ENCODE measurements around the gene ATP11C.

DNA sequence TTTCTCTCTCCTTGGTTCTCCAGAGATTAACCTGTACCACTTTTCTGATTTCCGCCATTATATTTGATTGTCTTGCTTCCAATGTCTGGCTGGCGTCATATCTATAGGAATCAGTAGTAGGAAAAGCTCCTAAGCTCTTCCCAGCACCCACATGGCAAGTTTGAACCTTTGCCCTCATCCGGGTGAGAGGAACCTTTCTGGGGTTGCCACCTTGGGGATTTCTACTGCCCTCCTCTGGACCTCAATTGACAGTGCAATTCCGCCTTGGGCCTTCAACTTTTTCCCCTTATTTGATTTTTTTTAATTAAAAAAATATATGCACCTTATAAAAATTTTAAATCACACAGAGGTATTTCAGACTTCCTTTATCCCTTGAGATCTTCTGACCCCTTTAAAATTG, 34.4 kb upstream of the ATP11C start:
- TF ChIP-seq POLR2A (IDR thresholded peaks at IDR 0.05; ENCODE audit: low read depth, low read length) (no peak), POLR2AphosphoS5 (IDR thresholded peaks at IDR 0.05; ENCODE audit: low read depth, low read length) (no peak), TAF1 (IDR thresholded peaks at IDR 0.05; ENCODE audit: low read depth, low read length) (no peak), SPI1 (IDR thresholded peaks at IDR 0.05; ENCODE audit: low read depth, low read length) (no peak), POU2F2 (IDR thresholded peaks at IDR 0.05; ENCODE audit: low read depth, low read length) (no peak)
